ENCODE data around the gene BAIAP2. TPM values are rescaled to one million over a fixed set of nuclear protein-coding genes. Genes with fewer than 3 reads are reported as not detected.

Gene BAIAP2
- total and polyA plus RNA-seq, 2 of the 13 experiments (the other 11 are each of a cell fraction or from before 2014, with no cell fraction given) = 22.5 to 24.0 TPM

- no peak for TF ChIP-seq AHR (CRISPR knock-in tag; IDR thresholded peaks at IDR 0.05)
- TF ChIP-seq NRL (CRISPR knock-in tag; IDR thresholded peaks at IDR 0.05; ENCODE audit: borderline replicate concordance) = 0 out of 2 replicates have a peak, but pooled peaks have one; percentile 75
- TF ChIP-seq ZNF337 (CRISPR knock-in tag; IDR thresholded peaks at IDR 0.05; ENCODE audit: borderline replicate concordance, low read depth) = no peak
- no peak for TF ChIP-seq POLR2AphosphoS2 (IDR thresholded peaks at IDR 0.05; ENCODE audit: low read depth, low read length)
- TF ChIP-seq ZNF567 (CRISPR knock-in tag; IDR thresholded peaks at IDR 0.05; ENCODE audit: borderline replicate concordance) = 0 out of 2 replicates have a peak, but pooled peaks have one; percentile 38
- TF ChIP-seq ZNF331 (CRISPR knock-in tag; IDR thresholded peaks at IDR 0.05) = no peak
- no peak for TF ChIP-seq NFE2L1 (CRISPR knock-in tag; IDR thresholded peaks at IDR 0.05; ENCODE audit: borderline replicate concordance)
- TF ChIP-seq, protein P1, sequence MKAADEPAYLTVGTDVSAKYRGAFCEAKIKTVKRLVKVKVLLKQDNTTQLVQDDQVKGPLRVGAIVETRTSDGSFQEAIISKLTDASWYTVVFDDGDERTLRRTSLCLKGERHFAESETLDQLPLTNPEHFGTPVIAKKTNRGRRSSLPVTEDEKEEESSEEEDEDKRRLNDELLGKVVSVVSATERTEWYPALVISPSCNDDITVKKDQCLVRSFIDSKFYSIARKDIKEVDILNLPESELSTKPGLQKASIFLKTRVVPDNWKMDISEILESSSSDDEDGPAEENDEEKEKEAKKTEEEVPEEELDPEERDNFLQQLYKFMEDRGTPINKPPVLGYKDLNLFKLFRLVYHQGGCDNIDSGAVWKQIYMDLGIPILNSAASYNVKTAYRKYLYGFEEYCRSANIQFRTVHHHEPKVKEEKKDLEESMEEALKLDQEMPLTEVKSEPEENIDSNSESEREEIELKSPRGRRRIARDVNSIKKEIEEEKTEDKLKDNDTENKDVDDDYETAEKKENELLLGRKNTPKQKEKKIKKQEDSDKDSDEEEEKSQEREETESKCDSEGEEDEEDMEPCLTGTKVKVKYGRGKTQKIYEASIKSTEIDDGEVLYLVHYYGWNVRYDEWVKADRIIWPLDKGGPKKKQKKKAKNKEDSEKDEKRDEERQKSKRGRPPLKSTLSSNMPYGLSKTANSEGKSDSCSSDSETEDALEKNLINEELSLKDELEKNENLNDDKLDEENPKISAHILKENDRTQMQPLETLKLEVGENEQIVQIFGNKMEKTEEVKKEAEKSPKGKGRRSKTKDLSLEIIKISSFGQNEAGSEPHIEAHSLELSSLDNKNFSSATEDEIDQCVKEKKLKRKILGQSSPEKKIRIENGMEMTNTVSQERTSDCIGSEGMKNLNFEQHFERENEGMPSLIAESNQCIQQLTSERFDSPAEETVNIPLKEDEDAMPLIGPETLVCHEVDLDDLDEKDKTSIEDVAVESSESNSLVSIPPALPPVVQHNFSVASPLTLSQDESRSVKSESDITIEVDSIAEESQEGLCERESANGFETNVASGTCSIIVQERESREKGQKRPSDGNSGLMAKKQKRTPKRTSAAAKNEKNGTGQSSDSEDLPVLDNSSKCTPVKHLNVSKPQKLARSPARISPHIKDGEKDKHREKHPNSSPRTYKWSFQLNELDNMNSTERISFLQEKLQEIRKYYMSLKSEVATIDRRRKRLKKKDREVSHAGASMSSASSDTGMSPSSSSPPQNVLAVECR (CRISPR knock-in tag; IDR thresholded peaks at IDR 0.05; ENCODE audit: borderline replicate concordance) = peak; percentile 52; the same call in 1 of the 2 replicates
- no peak for TF ChIP-seq ZXDC (CRISPR knock-in tag; IDR thresholded peaks at IDR 0.05)
- TF ChIP-seq ZHX2 (IDR thresholded peaks at IDR 0.05; ENCODE audit: low read depth) = no peak
- TF ChIP-seq ZHX2 (CRISPR knock-in tag; IDR thresholded peaks at IDR 0.05; ENCODE audit: borderline replicate concordance) = no peak
- TF ChIP-seq AGO1 (IDR thresholded peaks at IDR 0.05; ENCODE audit: low read depth, low read length, poor library complexity, severe bottlenecking) = peak; percentile 15
- TF ChIP-seq MEIS1 (CRISPR knock-in tag; IDR thresholded peaks at IDR 0.05; ENCODE audit: borderline replicate concordance) = no peak
- no peak for TF ChIP-seq ZNF619 (CRISPR knock-in tag; IDR thresholded peaks at IDR 0.05)
- no peak for TF ChIP-seq ZNF724P (CRISPR knock-in tag; IDR thresholded peaks at IDR 0.05; ENCODE audit: borderline replicate concordance)
- no peak for TF ChIP-seq KLF9 (CRISPR knock-in tag; IDR thresholded peaks at IDR 0.05; ENCODE audit: low read depth)
- TF ChIP-seq NR3C1 (CRISPR knock-in tag; IDR thresholded peaks at IDR 0.05) = no peak
- peak; percentile 67 for TF ChIP-seq KAT8 (CRISPR knock-in tag; IDR thresholded peaks at IDR 0.05)
Observed at GRCh38 chr17:80987941-80988461, 47.0 kb upstream of the BAIAP2 start (continued).
